HG03571 (cell line): ENCODE data around the gene VCAN.
"Not testable (repeated sequence)": the region's sequence is repeated elsewhere in the genome, so short reads cannot be mapped to it uniquely, and the experiment has no call there.

ENCODE experiments used
- ATAC-seq: cut with Tn5 transposase; IDR thresholded peaks from one replicate; pipeline ENCODE4 v1.9.1; 2021; ENCODE audit not compliant: unreplicated experiment

The VCAN gene

DNA sequence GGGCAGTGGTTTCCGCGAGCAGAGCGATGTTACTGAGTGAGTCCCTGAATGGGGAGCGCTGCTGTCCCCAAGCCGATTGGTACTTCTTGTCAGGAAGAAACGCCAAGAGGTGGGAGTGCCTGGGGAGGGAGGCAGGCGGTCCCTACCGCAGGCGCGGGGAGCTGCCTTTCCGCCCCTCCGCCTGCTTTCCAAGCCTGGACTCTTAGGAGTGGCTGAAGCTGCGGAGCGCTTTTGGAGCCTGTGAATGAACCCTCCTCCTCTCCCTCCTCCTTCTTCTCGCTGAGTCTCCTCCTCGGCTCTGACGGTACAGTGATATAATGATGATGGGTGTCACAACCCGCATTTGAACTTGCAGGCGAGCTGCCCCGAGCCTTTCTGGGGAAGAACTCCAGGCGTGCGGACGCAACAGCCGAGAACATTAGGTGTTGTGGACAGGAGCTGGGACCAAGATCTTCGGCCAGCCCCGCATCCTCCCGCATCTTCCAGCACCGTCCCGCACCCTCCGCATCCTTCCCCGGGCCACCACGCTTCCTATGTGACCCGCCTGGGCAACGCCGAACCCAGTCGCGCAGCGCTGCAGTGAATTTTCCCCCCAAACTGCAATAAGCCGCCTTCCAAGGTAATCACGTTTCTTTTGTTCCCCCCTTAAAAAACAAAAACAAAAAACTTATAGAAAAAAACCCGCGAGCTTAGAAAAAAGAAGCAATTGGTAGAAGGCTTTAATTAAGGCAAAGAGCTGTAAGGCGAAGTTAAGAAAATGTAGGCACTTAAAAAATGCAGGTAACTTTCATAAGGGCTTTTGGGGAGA is at the start of gene VCAN:
VCAN (plus strand) TSS at position 340 of the 808 bp plus-strand sequence. CDS start 11,775 bp downstream, outside the sequence.
- ATAC-seq, result no peak

DNA sequence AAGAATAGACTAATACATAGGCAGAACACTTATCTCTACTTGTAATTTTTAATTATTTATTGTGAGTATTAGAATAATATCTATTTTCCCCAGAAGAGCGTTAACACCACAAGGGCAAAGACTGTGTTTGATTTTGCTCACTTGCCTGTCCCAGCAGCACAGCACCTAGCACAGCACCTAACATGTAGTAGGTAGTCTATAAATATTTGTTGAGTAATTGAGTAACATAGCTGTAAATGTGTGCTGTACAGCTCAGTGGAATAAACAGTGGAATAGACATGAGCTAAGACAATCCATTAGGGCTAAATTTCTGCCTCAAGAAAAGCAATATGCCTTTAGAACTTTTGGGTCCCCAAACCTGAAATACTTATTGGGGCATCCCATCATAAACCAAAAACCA is 49.3 kb upstream of the VCAN start:
- no peak for ATAC-seq

DNA sequence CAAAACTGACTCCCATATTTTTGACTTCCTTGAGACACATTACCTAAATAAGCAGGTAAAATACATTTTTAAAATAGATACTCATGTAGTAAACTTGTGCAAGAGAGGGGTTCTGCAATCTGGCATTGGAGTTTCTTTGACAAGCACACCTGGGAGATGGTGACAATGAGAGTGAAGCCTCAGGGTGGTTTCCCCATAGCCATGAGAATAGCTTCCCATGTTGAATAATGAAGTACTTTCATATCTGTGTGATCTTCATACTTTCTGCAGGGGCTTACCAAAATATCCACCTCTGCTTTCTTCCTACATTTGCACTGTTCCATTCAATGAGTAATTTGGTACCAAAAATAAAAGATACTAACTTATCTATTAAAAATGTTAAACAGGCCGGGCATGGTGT is 44.7 kb upstream of the VCAN start:
- peak; percentile 44 for ATAC-seq

DNA sequence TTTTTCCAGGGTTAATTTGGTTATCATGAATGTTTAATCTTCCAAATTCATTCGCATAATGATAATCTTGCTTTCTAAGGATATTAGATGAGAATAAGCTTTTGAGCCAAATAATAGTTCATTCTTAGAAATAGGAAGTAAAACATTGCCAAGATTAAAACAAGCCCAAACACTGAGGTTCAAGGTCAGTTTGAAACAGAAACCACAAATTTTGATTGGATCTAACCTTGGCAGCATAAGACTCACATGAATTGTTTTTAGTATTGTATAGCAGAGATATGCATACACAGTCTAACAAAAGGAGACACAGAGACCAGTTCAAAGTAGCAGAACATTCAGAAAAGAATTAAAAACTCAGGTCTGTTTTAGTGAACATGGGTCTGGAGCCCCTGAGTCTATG is 43.4 kb upstream of the VCAN start:
- no peak for ATAC-seq

DNA sequence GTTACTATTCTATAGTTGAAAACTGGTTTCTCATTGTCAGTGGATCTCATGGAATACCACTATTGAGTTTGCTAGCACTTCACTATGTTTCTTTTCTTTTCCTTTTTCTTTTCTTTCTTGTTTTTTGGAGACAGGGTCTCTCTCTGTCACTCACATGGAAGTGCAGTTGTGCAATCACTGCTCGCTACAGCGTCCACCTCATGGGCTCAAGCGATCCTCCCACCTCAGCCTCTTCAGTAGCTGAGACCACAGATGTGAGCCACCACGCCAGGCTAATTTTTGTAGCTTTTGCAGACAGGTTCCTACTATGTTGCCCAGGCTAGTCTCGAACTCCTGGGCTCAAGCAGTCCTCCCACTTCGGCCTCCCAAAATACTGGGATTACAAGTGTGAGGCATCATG is 42.7 kb upstream of the VCAN start:
- ATAC-seq, result no peak

DNA sequence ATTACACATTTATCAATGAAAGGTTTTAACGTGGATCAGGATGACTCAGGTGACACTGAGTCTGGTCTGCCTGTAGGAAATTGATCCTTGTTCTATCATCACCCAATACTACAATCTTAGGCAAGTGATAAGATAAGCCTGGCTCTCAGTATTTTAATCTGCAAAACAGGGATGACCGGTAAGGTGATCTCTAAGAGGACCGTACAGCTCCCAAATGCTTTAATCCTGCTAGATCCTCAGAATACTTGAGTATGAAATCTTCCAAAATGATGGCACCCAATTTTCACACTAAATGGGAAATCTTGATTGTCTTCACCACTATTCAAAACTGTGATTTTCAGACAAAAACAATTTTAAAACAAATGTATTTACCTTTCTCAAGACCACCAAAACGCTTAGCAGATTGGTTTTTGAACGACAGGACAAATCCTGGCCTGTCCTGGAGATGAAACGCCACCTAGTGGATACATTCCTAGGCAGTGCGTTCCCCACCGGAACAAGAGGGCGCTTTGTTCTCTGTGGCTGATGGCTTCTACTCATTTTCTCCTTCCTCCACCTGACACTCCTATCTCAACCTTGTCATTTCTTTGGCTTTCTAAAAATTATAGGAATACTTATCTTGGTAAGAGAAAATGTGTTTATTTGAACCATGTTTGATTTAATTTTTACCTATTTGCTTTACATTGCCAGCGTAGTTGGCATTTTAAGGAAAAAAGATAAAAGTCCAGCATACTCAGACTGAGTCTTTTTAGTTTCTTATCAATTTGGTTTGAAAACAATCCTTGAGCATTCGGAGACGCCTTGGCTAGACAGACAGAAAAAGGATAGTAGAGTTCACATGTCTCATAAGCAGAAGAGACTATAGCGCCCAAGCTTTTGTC is 41.2 kb upstream of the VCAN start:
- ATAC-seq, result peak; percentile 55

DNA sequence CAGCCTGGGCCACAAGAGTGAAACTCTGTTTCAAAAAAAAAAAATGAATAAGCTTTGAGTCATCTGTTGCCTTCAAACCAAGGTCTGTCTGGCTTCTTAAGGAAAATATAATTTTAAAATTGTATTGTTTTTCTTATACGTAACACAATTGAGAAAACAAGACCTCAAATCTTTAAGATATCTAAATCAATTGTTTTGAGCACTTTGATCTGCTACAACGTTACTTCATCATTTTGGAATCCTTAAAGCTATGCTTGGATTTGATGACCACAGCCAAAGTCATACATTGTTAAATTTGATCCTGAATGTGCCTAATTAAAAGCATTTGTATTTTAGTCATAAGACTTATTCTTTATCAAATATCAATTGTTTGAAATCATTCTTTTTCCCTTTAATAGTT is 37.7 kb upstream of the VCAN start:
- no peak for ATAC-seq

DNA sequence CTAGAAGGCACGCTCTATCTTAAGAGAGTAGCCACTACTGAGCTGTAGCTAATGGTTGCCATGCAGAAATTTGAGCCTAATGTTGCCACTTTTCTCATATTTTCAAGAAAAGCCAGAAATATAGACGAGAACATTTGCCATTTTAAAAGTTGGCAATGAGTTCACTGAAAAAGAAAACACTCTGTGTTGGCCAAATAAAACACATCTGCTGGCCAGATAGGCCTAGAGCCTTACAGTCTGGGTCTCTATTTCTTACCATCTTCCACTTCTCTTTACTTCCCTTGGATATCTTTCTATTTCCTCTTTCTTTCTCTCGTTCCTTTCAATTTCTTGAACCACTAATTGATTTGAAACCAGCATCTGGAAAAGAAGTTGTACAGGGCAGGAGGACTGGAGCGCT is 36.6 kb upstream of the VCAN start:
- no peak for ATAC-seq

DNA sequence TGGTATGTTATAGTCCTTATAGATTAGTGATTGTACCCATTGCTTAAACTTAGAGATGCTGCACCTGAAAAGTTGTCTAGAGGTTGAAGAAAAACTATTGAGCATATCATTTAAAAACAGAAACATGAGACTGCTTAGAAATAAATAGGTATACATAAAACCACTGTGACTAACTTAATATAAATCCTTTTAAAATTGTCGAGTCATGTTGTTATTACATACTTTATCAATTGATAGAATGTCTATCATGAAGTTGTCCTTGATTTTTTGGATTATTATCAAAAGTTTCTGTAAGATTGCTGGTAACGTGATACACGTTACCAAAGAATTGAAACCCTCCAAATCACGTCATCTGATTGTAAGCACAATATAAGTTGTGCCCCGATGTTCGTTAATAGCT is 35.3 kb upstream of the VCAN start:
- no peak for ATAC-seq

DNA sequence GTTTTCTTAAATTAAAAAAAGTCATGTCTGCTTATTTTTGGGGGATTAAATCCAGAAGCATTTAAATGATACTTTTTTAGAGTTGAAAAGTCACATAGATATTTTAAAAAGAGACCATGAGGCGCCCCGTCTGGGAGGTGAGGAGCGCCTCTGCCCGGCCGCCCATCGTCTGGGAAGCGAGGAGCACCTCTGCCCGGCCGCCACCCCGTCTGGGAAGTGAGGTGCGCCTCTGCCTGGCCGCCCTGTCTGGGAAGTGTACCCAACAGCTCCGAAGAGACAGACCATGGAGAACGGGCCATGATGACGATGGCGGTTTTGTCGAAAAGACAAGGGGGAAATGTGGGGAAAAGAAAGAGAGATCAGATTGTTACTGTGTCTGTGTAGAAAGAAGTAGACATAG is 33.8 kb upstream of the VCAN start:
- not testable (repeated sequence) for ATAC-seq

DNA sequence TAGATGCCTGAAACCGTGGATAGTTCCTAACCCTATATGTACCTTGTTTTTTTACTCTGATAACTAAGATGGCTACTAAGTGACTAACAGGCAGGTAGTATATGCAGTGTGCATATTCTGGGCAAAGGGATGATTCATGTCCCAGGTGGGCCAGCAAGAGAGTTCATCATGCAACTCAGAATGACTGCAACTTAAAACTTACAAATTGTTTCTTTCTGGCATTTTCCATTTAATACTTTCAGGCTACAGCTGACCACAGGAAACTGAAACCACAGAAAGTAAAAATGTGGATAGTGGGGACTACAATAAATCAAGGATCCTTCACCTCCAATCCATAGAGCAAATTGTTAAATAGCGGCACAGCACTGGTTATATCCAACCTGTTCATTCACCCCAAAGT is 30.7 kb upstream of the VCAN start:
- ATAC-seq, result no peak

DNA sequence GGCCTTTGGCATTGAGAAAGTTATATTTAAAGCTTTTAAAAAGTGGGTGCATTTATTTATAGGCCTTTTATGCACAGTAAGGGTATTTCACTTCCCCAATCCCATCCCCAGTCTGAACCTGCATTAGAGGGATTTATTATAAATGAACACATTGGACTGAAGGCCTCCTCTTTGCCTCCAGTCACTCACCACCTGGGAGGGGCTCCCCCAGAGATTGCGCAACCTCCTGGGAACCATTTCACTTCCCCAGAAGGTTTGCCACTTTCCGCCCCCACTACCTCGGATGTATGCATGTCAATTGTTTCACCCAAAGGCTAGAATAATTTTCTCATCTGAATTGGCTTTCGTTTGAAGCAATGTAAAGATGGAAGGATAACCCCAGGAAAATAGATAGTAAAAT is 29.8 kb upstream of the VCAN start:
- ATAC-seq, result peak; percentile 85

DNA sequence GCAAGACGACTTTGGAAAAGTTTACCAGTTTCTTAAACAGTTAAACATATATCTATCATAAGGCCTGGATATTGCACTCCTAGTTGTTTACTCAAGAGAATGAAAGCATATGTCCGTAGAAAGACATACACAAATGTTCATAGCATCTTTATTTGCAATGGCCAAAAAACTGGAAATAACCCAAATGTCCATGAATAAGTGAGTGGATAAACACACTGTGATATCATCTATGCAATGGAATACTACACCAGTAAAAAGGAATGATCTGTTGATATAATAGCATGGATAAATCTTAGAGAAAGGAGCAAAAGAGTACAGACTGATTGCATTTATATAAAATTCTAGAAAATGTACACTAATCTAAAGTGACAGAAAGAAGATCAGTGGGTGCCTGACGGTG is 28.0 kb upstream of the VCAN start:
- no peak for ATAC-seq

DNA sequence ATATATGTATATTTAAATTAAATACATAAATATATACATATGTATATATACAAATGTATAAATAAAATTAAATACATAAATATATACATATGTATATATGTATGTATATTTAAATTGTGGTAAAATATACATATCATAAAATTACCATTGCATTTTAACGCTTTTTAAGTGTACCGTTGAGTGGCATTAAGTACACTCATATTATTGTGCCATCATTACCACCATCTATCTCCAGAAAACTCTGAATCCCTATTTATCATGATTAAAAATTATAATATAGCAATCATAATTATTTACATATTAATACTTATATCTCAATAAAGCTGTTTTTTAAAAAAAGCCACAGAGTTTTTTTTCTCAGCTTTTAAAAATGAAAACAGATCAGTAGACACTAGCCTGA is 27.1 kb upstream of the VCAN start:
- ATAC-seq, result no peak

DNA sequence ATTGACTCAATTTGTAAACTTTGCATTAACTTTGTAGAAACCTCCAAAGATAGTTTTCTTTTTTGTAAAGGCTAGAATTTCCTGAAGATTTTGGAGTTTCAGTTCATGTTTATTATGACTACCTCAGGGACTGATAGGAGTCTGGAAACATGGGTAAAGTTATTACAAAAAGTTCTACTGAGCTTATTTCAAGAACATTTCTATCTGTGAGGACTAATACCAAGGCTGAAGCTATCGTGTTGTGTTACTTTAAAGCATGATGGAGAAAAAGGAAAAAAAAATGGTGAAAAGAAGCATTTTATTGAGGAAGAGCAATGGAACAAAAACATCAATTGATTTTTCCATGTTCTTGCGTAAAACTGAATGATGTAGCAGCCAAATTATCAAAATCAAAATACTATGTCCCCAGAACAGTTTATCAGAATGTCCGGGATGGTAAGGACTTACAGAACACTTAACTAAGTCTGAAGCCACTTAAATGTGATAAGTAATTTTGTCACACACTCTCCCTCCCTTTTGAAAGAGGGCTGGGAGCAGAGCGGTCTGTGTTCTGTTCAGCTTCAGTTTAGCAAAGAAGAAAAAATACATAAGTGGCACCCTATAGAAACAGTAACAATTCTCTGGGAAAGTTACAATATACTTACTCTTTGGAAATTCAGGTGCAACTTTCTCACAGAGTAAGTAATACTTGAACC is 25.1 kb upstream of the VCAN start:
- no peak for ATAC-seq

DNA sequence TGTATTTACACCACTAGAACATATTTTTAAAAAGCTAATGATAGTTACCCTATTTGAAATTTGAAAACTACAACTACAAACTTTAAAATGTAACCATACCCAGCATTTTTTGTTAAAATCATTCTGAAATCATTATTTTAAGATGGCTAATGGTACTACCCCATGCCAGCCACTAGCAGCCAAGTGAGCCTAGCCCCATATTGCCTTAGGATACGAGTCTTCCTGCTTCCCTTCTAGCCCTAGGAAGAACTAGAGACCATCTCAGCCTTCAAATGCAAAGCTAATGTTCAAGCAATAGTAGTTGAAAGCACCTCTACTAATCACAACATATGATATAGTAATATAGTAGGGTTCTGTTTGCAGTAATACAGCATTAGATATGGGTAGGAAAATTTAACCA is 24.0 kb upstream of the VCAN start:
- ATAC-seq, result no peak

DNA sequence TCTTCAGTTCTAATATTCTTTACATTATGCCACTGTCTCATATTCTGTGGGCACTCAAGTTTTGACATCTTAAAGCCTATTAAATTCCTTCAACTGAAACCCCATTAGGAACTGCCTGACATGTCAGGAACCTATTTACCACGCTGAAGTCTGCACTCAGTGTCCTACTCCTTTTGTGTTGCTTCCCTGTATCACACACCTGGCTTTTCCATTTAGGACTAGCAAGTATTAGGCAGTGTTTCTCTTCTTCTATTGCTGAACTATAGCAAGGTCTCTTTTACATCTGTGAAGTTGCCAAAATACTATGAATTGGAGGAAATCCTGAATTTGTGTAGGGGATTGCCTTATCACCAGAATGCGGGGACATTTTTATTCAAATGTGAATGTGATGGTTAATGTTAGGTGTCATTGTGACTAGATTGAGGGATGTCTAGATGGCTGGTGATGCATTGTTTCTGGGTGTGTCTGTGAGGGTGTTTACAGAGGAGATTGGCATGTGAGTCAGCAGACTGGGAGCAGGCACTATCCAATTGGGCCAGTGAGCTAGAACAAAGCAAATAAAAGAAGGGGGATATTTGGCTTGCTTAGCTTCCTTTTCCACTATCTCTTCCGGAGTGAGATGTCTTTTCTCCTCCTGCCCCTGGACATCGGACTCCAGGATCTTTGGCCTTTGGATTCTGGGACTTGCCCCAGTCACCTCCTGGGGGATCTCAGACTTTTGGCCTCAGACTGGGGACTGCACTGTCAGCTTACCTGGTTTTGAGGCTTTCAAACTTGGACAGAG is 21.2 kb upstream of the VCAN start:
- ATAC-seq, result no peak

DNA sequence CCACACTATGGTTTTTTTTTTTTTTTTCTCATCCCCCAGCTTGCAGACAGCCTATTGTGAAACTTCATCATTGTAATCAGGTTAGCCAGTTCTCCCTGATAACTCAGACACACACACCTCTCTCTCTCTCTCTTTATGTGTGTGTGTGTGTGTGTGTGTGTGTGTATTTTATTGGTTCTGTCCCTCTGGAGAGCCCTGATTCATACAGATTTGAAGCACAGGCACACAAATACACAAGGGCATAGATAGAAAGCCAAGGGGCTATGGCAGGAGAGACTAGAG is 20.6 kb upstream of the VCAN start:
- ATAC-seq, result no peak

DNA sequence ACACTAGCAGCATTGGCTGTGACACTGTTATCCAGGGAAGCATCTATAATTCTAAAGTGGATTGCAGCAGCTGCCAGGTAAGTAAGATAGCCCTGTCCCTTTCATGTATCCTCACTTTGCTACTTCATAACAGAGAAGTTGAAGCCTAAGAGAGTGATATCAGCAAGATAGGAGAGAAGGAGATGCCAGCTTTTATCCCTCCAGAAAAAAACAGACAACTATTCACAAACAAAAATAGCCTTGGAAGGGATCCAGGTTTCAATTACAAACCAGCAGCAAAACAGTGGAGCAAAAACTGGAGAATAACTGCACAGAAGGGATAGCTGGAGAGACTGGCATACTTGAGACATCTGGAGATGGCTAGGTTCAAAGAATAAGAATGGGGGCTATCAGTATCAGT is 19.6 kb upstream of the VCAN start:
- no peak for ATAC-seq

DNA sequence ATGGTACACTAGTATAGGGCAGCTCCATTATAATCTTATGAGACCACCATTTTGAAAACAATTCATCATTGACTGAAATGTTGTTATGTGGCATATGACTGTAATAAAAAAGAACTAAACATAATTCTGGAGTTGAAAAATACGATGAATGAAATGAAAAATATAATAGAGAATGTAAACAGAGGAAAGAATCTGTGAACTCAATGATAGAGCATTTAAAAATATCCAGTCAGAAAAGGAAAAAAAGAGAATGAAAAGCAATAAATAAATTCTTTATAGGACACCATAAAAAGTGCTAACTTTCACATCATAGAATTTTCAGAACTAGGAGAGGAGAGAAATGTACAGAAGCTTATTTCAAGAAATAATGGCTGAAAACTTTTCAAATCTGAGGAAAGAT is 17.6 kb upstream of the VCAN start:
- no peak for ATAC-seq

DNA sequence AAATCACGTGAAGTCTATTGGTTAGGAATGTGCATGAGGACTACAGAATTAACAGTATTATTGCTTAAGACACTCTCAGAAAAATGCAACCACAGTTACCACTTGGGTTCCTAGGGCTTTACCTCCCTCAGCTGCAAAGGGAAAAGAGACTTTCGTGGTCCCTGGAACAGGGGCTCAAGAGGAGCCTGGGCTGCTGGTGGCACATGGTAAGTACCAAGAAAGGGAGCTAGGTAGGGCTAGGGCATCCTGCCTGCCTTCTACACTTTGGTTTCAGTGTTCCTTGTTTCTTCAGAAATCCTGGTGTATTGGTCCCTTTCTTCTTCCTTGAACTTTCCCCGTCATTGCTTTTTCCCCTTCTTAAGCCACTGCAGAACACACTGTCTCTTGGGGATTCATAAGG is 7.3 kb upstream of the VCAN start:
- no peak for ATAC-seq
